Stimulated activated CD4-positive, alpha-beta T cell treated with anti-CD3 and anti-CD28 coated beads, Interleukin-1b, Interleukin-23, amount 100 ng/mL, for 1 hour (primary cell): Measurements from ENCODE around the gene RWDD4.
"Not testable (repeated sequence)": the region's sequence is repeated elsewhere in the genome, so short reads cannot be mapped to it uniquely, and the experiment has no call there.

Source experiments
- DNase-seq, 2 donors: peaks; one replicate each; pipeline ENCODE4 v3.0.0-alpha.2; 2020; ENCODE audit warnings: low read depth in 2 of 2

RWDD4 gene

DNA sequence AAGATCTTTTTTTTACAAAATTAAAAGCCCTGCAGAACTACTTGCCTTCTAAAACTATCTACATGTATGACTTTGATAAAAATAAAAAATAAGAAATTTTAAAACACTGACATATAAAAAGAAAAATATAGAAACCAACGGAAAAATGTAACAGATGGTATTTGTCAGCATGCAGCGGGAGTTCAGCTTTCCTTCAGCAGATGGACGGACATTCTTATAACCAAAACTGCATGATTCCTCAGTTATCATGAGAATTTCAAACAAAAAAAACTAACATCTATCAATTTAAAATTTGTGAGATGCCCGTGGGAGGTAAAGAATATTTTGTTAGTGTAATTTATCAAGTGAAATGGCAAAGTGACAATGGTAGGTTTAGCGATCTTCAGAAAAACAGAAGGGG, 23.2 kb downstream of the RWDD4 start:
- DNase-seq, result no peak

DNA sequence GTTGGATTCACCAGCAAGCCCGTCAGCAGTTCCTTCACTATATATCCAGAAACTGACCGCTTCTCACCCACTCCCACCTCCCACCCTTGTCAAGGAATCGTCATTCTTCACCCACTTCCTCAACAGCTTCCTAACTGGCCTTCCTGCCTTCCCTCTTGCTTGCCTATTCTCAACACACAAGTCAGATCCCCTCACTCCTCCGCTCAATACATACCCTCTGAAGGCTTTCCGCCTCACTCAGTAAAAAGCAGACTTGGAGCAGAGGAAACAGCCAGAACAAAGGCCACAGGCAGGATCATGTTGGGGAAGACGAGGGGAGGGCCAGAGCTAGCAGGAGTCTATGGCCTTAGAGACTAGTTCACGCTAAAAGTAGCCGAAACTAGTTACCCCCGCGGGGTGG, 23.7 kb downstream of the RWDD4 start:
- no peak for DNase-seq

DNA sequence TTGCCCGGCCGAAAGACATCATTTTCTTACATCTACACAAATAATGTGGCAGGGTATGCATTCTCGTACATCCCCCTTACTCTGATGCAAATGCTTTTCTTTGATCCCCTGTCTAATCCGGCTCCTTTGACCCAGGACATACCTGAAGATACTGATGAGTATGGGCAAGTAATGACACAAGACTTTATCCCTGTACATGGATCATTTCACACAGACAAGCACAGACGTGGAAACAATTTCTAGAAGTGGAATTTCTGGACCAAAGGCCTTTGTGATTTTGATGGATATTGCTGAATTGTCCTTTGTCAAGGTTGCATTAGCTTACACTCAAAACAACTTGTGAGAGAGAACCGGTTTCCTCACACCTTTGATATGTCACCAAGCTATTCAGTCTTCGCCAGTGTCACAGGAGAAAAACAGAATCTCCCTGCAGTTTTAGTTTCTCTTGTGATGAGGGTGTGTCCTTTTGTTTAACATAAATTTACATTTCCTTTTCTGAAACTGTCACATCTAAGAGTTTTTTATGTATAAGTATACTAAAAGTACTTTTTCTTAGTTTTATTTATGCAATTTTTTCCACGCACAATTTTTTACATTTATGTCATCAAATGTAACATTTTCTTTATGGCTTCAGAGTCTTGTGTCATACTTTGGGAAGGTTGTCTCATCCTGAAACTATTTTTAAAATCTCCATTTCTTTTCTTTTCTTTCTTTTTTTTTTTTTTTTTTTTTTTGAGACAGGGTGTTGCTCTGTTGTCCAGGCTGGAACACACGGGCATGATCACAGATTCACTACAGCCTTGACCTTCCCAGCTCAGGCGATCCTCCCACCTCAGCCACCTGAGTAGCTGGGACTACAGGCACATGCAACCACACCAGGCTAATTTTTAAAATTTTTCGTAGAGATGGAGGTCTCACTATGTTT, 25.2 kb downstream of the RWDD4 start:
- no peak for DNase-seq

- no peak for DNase-seq
Observed at GRCh38 chr4:183632689-183633088, 26.3 kb downstream of the RWDD4 start.

GRCh38 chr4:183631577-183632198, 27.3 kb downstream of the RWDD4 start:
- DNase-seq, result no peak

- no peak for DNase-seq
Observed at GRCh38 chr4:183627979-183628588, 30.9 kb downstream of the RWDD4 start.

- not testable (repeated sequence) for DNase-seq
Observed at GRCh38 chr4:183627286-183627685, 31.7 kb downstream of the RWDD4 start.

GRCh38 chr4:183626168-183626567, 32.8 kb downstream of the RWDD4 start:
- DNase-seq, result no peak

- no peak for DNase-seq
Observed at GRCh38 chr4:183624548-183624947, 34.4 kb downstream of the RWDD4 start.

- no peak for DNase-seq
Observed at GRCh38 chr4:183621875-183622274, 37.1 kb downstream of the RWDD4 start.

GRCh38 chr4:183620421-183620820, 38.6 kb downstream of the RWDD4 start:
- no peak for DNase-seq

- no peak for DNase-seq
Observed at GRCh38 chr4:183618681-183619080, 40.3 kb downstream of the RWDD4 start.

DNA sequence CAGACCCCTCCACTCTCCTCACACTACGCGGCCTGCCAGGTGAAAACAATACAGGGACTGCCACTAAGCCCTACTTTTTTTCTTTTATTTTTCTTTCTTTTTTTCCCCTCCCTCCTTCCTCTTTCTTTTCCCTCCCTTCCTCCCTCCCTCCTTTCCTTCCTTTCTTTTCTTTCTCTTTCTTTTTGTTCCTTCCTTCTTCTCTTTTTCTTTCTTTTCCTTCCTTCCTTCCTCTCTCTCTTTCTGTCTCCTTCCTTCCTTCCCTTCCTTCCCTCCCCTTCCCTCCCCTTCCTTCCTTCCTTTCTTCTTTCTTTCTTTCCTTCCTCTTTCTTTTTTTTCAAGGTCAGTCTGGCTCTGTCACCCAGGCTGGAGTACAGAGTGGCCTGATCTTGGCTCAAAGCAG, 41.9 kb downstream of the RWDD4 start:
- no peak for DNase-seq

- no peak for DNase-seq
Observed at GRCh38 chr4:183612329-183613250, 46.4 kb downstream of the RWDD4 start.

DNA sequence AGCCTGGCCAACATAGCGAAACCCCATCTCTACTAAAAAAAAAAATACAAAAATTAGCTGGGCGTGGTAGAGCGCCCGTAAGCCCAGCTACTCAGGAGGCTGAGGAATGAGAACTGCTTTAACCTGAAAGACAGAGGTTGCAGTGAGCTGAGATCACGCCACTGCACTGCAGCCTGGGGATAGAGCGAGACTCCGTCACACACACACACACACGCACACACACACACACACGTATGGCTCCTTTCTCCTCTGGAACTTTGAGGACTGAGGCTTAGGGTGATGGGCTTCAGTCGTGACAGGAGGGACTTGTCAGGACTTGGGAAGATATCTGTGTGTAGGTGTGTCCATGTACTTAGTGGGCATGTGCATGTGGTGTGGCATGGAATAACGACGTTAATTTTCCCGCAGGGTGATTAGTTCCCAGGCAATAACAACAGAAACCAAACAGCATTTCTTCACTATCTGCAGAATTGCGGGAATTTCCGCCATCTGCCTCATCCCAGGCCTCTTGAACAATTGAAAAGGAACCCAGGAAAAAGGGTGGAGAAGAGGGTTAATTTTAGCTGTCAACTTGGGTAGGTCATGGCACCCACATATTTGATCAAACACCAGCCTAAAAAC, 47.7 kb downstream of the RWDD4 start:
- DNase-seq, result no peak

DNA sequence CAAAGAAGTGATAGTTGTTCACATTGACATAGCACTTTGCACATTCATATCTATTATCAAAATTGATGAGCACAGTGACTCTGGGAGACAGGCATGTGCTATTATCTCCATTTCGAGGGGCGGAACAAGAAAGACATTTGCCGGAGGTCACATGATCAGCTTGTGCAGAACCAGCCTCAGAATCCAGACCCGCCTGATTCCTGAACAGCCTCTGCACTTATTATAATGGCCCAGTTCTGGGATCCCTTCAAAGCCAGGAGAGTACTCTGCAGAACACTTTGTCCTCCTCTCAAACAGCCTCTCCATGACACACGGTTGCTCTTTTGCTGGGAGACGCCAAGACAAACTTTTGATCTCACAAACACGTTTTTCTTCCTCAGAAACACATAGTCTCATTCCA, 48.4 kb downstream of the RWDD4 start:
- no peak for DNase-seq

- DNase-seq, result no peak
Observed at GRCh38 chr4:183610033-183610432, 49.0 kb downstream of the RWDD4 start.

DNA sequence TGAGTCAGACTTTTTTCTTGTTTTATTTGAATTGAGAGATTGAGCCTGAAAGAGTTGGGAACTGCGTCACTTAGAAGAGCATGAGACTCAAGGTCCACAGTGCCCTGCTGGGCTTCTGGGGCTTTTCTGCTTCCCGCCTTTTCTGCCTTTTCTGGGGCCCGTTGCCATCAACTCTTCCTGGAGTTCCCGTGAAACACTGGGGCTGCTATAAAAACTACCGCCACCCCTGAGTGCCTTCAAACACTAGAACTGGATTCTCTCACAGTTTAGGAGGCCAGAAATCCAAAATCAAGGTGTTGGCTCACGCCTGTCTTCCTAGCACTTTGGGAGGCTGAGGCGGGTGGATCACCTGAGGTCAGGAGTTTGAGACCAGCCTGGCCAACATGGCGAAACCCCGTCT, 49.8 kb downstream of the RWDD4 start:
- DNase-seq, result no peak

DNA sequence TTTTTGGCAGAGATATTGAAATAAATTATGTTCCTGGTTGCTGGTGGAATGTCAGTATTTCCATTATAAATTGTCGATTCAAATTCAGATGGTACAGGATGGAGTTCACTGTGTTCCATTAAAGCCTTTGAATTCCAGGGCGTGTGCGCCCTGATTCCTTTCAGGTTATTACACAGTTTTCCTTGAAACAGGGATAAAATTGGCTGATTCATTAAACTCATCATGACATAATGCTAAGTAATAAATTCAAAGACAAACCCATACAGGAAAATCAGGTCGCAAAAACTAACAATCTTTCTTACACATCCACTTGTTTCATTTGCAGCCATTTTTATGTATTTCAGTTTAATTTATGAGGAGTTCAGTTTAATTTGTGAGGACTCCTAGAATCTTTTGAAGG, 51.1 kb downstream of the RWDD4 start:
- no peak for DNase-seq

- DNase-seq, result no peak
Observed at GRCh38 chr4:183602557-183603027, 56.4 kb downstream of the RWDD4 start.

- no peak for DNase-seq
Observed at GRCh38 chr4:183601381-183601780, 57.6 kb downstream of the RWDD4 start.
